ENCODE results near the gene MCTP1. TPM values are rescaled to one million over a fixed set of nuclear protein-coding genes. Genes with fewer than 3 reads are reported as not detected.

Gene MCTP1
- total RNA-seq, 1 experiment from 2014 or later = 0.44 TPM

DNA sequence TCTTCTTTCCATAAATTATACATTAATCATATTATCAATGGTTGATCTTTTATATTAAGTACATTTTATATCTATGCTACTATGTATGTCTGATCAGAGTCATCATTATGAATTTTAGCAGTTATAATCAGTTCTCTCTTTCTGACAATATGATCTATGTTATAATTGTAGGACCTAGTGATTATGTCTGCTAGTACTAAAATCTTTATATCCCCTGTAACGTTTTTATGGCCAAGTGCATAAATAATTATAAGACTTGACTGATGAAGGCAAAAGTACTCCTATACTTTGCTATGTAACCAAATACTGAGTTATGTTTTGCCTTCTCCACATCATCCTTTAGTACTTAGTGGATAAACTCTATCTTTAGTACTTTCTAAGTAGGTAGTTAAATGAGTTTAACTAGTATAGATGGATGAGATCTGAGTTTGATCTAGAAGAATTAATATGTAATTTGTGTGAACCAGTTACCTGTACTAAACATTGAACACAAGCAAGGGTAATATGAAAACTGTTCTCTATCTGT, 591.0 kb downstream of the MCTP1 start:
- no peak overlapping the region for H3K9ac ChIP-seq (ENCODE audit: low read length)
- H4K20me1 ChIP-seq (ENCODE audit: insufficient read depth) = no peaks in the 10 kb centered on the region
- H3K4me3 ChIP-seq (replicated peaks in 1 of 2; ENCODE audit: low read depth in 1 of 2, low read length in 2 of 2) = no peak overlapping the region
- no TSS peak for BruUV-seq (replicated peaks)
- H3K4me1 ChIP-seq (ENCODE audit: control insufficient read depth in 1 of 2, insufficient read depth in 2 of 2, low read length in 2 of 2) = no peaks in the 10 kb centered on the region
- H2AFZ ChIP-seq (ENCODE audit: low read depth, low read length, poor library complexity, severe bottlenecking) = no peak overlapping the region
- CTCF ChIA-PET = no interaction called here
- DNase-seq (ENCODE audit: low read depth, low spot score) (no peak), ATAC-seq (no peak)
- no peaks in the 10 kb centered on the region for H3K36me3 ChIP-seq (ENCODE audit: control insufficient read depth in 1 of 2, insufficient read depth in 2 of 2, low read length in 2 of 2)
- POLR2A ChIA-PET = no interaction called here
- no peak overlapping the region for H3K4me2 ChIP-seq (ENCODE audit: low read length)
- H3K27me3 ChIP-seq (ENCODE audit: insufficient read depth, low read length) = no peaks in the 10 kb centered on the region
- H3K27ac ChIP-seq (ENCODE audit: low read depth, low read length) = no peak overlapping the region
- no peaks in the 10 kb centered on the region for H3K9me2 ChIP-seq (ENCODE audit: insufficient read depth)
- H3K79me2 ChIP-seq (ENCODE audit: insufficient read depth, low read length) = no peaks in the 10 kb centered on the region
- TF ChIP-seq SRF (IDR thresholded peaks at IDR 0.05; ENCODE audit: low read depth) = no peak
- TF ChIP-seq ZNF274 (IDR thresholded peaks at IDR 0.05; ENCODE audit: low read depth, low read length) = no peak
- no peak for TF ChIP-seq TCF7L2 (IDR thresholded peaks at IDR 0.05; ENCODE audit: borderline replicate concordance, extremely low read depth, insufficient read depth, insufficient read length)
- no peak for TF ChIP-seq POLR2AphosphoS5 (IDR thresholded peaks at IDR 0.05; ENCODE audit: low read depth, low read length)
- TF ChIP-seq CBX3 (IDR thresholded peaks at IDR 0.05; ENCODE audit: low read depth) = no peak
- TF ChIP-seq, protein P1, sequence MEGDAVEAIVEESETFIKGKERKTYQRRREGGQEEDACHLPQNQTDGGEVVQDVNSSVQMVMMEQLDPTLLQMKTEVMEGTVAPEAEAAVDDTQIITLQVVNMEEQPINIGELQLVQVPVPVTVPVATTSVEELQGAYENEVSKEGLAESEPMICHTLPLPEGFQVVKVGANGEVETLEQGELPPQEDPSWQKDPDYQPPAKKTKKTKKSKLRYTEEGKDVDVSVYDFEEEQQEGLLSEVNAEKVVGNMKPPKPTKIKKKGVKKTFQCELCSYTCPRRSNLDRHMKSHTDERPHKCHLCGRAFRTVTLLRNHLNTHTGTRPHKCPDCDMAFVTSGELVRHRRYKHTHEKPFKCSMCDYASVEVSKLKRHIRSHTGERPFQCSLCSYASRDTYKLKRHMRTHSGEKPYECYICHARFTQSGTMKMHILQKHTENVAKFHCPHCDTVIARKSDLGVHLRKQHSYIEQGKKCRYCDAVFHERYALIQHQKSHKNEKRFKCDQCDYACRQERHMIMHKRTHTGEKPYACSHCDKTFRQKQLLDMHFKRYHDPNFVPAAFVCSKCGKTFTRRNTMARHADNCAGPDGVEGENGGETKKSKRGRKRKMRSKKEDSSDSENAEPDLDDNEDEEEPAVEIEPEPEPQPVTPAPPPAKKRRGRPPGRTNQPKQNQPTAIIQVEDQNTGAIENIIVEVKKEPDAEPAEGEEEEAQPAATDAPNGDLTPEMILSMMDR (IDR thresholded peaks at IDR 0.05 in 2 of 3, conservative IDR thresholded peaks at IDR 0.05 in 1 of 3; ENCODE audit: borderline replicate concordance in 1 of 3, insufficient read depth in 1 of 3, low read depth in 2 of 3, low read length in 2 of 3) = no peak
- TF ChIP-seq, protein P2, sequence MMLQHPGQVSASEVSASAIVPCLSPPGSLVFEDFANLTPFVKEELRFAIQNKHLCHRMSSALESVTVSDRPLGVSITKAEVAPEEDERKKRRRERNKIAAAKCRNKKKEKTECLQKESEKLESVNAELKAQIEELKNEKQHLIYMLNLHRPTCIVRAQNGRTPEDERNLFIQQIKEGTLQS (IDR thresholded peaks at IDR 0.05) = no peak
- TF ChIP-seq SP1 (IDR thresholded peaks at IDR 0.05; ENCODE audit: low read depth) = no peak
- H3K9me3 ChIP-seq (ENCODE audit: control insufficient read depth in 1 of 2, insufficient read depth in 1 of 2, low read depth in 1 of 2, low read length in 2 of 2) = no peaks in the 10 kb centered on the region
- intact Hi-C loops (cut with micrococcal nuclease) = loop anchor here (2.0 to 10.0 kb wide), 2 partner anchors 169 to 779 kb away; no protein-coding TSS in a partner anchor
- RAD21 ChIA-PET (ENCODE audit: low non-redundant PET in 1 of 2, low total read pairs in 2 of 2, uncharacterized antibody in 2 of 2, unreplicated experiment in 2 of 2) = no interaction called here

All from HCT116 (cell line).